Duodenal mucosa (tissue), 2 donors: ENCODE results near the gene PTPRN2.

Experiments
- H3K27ac ChIP-seq: one replicate; pipeline ENCODE4 v1.7.0; 2013; ENCODE audit warnings: low read depth, low read length
- H3K27me3 ChIP-seq, 2 donors: one replicate each; pipeline ENCODE4 v1.7.0; 2013; ENCODE audit warnings: low read length in 2 of 2, control low read depth in 1 of 2; ENCODE audit not compliant: insufficient read depth in 2 of 2, control insufficient read depth in 1 of 2
- H3K36me3 ChIP-seq, 2 donors: one replicate each; pipeline ENCODE4 v1.7.0; 2013; ENCODE audit warnings: low read length in 2 of 2, control low read depth in 1 of 2; ENCODE audit not compliant: insufficient read depth in 2 of 2, control insufficient read depth in 1 of 2
- H3K4me1 ChIP-seq, 2 donors: one replicate each; pipeline ENCODE4 v1.7.0; 2013; ENCODE audit warnings: low read length in 2 of 2, control low read depth in 1 of 2; ENCODE audit not compliant: insufficient read depth in 2 of 2, control insufficient read depth in 1 of 2
- H3K4me3 ChIP-seq, 2 donors: one replicate each; pipeline ENCODE4 v1.7.0; 2013; ENCODE audit warnings: low read length in 2 of 2, low read depth in 1 of 2
- H3K9ac ChIP-seq, 2 donors: one replicate each; pipeline ENCODE4 v1.7.0; 2013; ENCODE audit warnings: low read length in 2 of 2, low read depth in 1 of 2
- H3K9me3 ChIP-seq, 2 donors: one replicate each; pipeline ENCODE4 v1.7.0; 2013; ENCODE audit warnings: low read length in 2 of 2, control low read depth in 1 of 2; ENCODE audit not compliant: control insufficient read depth in 1 of 2

PTPRN2 gene

DNA sequence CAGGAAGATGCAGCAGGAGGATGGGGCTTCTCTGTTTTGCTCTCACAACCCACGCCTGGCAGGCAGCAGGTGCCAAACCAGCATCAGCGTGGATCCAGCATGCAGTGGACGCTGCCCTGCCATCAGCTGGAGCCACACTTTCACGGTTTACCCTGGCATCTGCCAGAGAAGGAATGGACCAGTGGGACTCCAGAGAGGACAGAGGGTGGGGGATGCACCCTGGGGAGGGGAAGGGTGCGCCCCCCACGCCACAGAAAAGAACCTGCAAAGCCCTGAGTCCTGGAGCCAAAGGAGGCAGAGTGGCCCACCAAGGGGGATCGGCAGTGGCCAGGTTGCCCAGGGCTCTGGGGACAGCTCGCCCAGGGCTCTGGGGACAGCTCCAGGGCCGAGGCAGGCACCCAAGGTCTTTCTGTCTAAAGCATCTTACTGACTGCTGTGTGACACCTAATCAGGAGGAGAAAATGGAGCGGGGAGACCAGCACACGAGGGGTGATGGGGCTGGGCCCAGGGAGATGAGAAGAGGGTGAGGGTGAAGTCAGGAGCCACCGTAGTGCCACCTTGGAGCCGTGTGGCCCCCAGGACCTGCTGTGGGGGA lies 1025.7 kb downstream of the PTPRN2 start:
- peaks cover 0 to 5% of the 10 kb centered on the region in 2 donors for H3K9me3 ChIP-seq
- no peak overlapping the region for H3K9ac ChIP-seq
- no peaks in the 10 kb centered on the region for H3K36me3 ChIP-seq
- H3K4me1 ChIP-seq = no peaks in the 10 kb centered on the region
- H3K4me3 ChIP-seq = no peak overlapping the region
- no peaks in the 10 kb centered on the region for H3K27me3 ChIP-seq
- no peak overlapping the region for H3K27ac ChIP-seq

- Histone ChIP-seq H3K4me1 (no peaks in the 10 kb centered on the region), H3K9me3 (peaks cover 0 to 5% of the 10 kb centered on the region in 2 donors), H3K27me3 (no peaks in the 10 kb centered on the region), H3K36me3 (no peaks in the 10 kb centered on the region), H3K27ac (no peak overlapping the region), H3K9ac (no peak overlapping the region), H3K4me3 (no peak overlapping the region)
Measured at GRCh38 chr7:157561523-157561785, 1026.2 kb downstream of the PTPRN2 start.

DNA sequence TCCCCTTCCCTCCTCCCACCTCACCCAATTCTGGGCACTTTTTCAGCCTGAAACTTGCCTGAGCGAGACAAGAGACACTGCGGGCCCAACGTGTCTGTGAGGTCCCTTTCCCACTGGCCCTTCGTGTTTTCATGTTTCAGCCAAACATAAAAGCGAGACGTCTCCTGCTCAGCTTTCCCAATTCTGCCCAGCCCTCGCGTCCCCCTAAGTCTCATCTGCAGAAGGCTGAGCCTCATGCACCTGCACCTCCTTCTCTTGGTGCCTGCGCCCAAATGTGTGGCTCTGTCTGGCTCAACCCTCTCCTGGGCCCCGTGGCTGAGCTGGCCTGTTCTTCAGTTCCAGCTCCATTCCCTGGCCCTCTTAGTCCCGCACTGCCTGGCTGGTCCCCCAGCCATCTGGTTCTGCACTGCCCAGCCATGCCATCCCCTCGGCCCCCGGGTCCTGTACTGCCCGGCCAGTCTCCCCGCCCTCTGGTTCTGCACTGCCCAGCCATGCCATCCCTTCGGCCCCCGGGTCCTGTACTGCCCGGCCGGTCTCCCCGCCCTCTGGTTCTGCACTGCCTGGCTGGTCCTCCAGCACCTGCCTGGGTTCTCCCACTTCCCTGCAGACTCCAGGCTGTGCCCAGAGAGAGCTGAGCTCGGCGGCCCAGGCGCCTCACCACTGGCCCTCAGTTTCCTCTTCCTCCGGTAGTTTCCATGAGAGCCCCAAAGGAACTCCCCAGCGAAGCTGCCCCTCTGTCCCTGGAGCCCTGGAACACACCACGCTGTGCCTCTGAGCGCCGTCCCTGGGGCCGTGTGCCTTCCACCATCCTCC lies 1026.7 kb downstream of the PTPRN2 start:
- Histone ChIP-seq H3K4me3 (no peak overlapping the region), H3K36me3 (no peaks in the 10 kb centered on the region), H3K27ac (no peak overlapping the region), H3K4me1 (no peaks in the 10 kb centered on the region), H3K9ac (no peak overlapping the region), H3K27me3 (no peaks in the 10 kb centered on the region), H3K9me3 (peaks cover 0 to 5% of the 10 kb centered on the region in 2 donors)

GRCh38 chr7:157560258-157560654 lies 1027.4 kb downstream of the PTPRN2 start:
- H3K27me3 ChIP-seq = no peaks in the 10 kb centered on the region
- H3K9ac ChIP-seq = no peak overlapping the region
- H3K27ac ChIP-seq = no peak overlapping the region
- H3K4me3 ChIP-seq = no peak overlapping the region
- peaks cover 0 to 5% of the 10 kb centered on the region in 2 donors for H3K9me3 ChIP-seq
- H3K4me1 ChIP-seq = no peaks in the 10 kb centered on the region
- H3K36me3 ChIP-seq = no peaks in the 10 kb centered on the region

DNA sequence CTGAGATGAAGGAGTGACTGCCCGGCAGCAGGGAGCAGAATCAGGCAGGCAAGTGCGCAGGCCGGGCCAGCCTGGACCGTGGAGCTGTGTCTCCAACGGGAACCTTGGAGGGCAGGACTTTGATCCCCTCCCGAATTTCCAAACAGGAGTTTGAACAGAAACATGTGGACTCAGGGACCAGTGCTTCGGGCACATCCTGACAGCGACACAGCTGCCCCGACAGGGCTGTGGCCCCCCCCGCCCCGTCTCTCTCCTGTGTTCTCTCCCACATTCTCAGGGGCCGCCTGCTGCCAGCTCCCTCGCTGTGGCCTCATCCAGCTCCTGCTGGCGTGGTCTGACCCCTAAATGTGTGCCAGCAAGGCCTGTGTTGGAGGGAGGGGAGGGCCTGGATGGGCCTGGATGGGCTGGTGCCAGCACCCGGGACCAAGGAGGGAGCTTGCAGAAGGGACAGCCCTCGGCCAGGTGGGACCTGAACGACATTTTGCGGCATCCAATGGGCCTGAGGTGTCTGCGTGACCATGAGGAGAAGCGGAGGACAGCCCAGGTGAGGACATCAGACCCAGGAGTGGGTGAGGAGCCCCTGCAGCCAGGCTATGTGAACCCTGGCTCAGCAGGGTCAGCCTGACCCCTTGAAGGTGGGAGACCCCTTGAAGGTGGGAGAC lies 1027.9 kb downstream of the PTPRN2 start:
- H3K27ac ChIP-seq = no peak overlapping the region
- H3K9me3 ChIP-seq = peaks cover 0 to 5% of the 10 kb centered on the region in 2 donors
- no peaks in the 10 kb centered on the region for H3K36me3 ChIP-seq
- no peak overlapping the region for H3K4me3 ChIP-seq
- no peaks in the 10 kb centered on the region for H3K27me3 ChIP-seq
- no peaks in the 10 kb centered on the region for H3K4me1 ChIP-seq
- no peak overlapping the region for H3K9ac ChIP-seq

DNA sequence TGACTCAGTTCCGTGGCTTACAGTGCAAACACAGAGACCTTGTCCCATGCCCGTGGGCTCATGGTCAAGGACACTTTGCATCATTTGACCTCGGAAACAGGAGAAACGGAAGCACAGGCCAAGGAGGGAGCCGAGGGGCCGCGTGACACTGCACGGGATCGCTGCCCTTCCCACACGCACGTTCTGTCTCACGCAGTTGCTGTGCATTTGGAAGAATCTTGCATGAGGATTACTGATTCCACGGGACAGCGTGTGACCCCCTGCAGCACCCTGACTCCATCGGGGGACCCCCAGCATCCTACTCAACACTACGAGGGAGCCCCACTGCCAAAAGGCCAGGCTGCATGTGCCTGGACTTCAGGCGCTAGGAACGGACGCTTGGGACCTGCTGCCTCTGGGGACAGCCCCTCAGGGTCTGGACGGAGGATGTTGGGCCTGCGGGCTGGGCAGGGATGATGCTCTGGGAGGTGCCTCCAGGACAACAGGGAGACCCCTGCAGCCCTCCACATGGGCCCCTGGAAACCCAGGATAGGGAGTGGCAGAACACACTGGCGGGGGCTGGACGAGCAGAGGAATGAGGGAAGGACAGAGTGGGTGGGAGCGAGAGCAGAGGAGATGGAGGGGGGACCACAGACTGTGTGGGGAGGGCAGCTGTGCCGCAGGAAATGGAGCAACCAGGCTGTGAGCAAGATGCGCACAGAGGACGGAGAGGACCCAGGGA lies 1028.6 kb downstream of the PTPRN2 start:
- H3K36me3 ChIP-seq = no peaks in the 10 kb centered on the region
- H3K4me1 ChIP-seq = no peaks in the 10 kb centered on the region
- H3K27ac ChIP-seq = no peak overlapping the region
- H3K27me3 ChIP-seq = no peaks in the 10 kb centered on the region
- no peak overlapping the region for H3K9ac ChIP-seq
- H3K9me3 ChIP-seq = peaks cover 0 to 5% of the 10 kb centered on the region in 2 donors
- no peak overlapping the region for H3K4me3 ChIP-seq

GRCh38 chr7:157558516-157558874 lies 1029.1 kb downstream of the PTPRN2 start:
- H3K4me1 ChIP-seq = no peaks in the 10 kb centered on the region

DNA sequence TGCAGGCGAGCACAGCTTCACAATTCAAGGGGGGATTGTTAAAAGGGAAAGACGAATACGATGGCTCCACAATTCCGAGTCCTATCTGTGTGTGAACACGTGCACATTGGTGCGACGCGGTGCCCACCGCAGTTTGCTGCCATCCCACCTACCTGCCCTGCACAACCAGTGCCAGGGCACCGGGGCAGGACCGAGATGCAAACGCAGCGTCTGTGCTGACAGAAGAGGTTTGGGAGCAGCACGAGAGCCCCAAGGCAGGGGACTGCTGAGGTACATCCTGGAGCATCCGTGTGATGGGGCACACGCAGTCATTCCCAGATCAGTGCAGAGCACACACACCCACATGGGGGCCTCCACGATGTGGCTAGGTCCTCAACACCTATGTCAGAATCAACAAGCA lies 1029.6 kb downstream of the PTPRN2 start:
- peaks cover 0 to 5% of the 10 kb centered on the region in 2 donors for H3K9me3 ChIP-seq
- no peaks in the 10 kb centered on the region for H3K36me3 ChIP-seq
- H3K9ac ChIP-seq = no peak overlapping the region
- H3K4me3 ChIP-seq = no peak overlapping the region
- H3K27ac ChIP-seq = no peak overlapping the region
- no peaks in the 10 kb centered on the region for H3K27me3 ChIP-seq
- no peaks in the 10 kb centered on the region for H3K4me1 ChIP-seq

More at GRCh38 chr7:157558516-157558874, 1029.1 kb downstream of the PTPRN2 start:
- Histone ChIP-seq H3K36me3 (no peaks in the 10 kb centered on the region), H3K27me3 (no peaks in the 10 kb centered on the region), H3K9me3 (peaks cover 0 to 5% of the 10 kb centered on the region in 2 donors), H3K9ac (no peak overlapping the region), H3K4me3 (no peak overlapping the region), H3K27ac (no peak overlapping the region)

DNA sequence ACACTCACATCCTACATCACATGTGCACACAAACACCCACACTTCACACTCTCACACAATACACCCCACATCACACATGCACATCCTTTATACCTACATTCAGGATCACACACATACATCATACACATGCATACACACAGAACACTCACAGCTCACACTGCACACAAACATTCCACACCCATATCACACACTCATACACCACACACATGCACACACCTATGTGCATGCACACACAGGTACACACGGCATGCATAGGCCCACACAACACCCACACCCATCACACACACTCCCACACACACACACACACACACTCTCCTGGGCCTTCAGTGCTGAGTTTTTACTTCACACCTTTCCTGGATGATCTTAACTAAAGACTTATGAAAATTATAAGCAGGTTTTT lies 1030.4 kb downstream of the PTPRN2 start:
- Histone ChIP-seq H3K9me3 (no peaks in the 10 kb centered on the region), H3K9ac (no peak overlapping the region), H3K27ac (no peak overlapping the region), H3K27me3 (no peaks in the 10 kb centered on the region), H3K4me3 (no peak overlapping the region), H3K36me3 (no peaks in the 10 kb centered on the region), H3K4me1 (no peaks in the 10 kb centered on the region)

GRCh38 chr7:157556642-157556944 lies 1031.0 kb downstream of the PTPRN2 start:
- Histone ChIP-seq H3K4me3 (no peak overlapping the region), H3K9me3 (no peaks in the 10 kb centered on the region), H3K27ac (no peak overlapping the region), H3K36me3 (no peaks in the 10 kb centered on the region), H3K27me3 (no peaks in the 10 kb centered on the region), H3K4me1 (no peaks in the 10 kb centered on the region), H3K9ac (no peak overlapping the region)
